ENCODE results near the gene MGAT4A. TPM values are rescaled to one million over a fixed set of nuclear protein-coding genes. Genes with fewer than 3 reads are reported as not detected.

The MGAT4A gene
- total RNA-seq, 3 donors from 2014 or later (not counting 1 experiment from before 2014, with no cell fraction given) = 91.6 to 114 (median 96.4) TPM

DNA sequence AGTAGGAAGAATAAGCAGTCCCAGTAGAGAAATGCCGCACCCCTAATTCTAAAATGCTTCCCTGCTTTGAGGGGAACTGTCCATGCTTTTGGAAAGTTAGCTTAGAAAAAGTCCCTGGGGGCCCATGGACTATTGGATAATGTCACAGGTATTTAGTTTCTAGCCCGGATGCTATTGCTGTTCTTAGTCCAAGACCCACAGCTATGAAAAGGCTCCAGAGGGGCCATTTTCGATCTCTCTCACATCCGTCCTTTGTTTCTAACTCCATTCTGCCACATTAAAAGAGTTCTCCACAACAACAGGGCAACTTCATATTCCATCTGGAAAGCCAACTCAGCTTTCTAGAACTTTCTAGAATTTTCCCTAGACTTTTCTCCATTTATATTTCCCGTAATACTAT, 47.2 kb downstream of the MGAT4A start:
- H3K9me3 Mint-ChIP-seq = no peaks in the 10 kb centered on the region
- H3K36me3 ChIP-seq (ENCODE audit: control insufficient read depth, insufficient read depth, low read length) = no peaks in the 10 kb centered on the region
- TF ChIP-seq, protein P1, sequence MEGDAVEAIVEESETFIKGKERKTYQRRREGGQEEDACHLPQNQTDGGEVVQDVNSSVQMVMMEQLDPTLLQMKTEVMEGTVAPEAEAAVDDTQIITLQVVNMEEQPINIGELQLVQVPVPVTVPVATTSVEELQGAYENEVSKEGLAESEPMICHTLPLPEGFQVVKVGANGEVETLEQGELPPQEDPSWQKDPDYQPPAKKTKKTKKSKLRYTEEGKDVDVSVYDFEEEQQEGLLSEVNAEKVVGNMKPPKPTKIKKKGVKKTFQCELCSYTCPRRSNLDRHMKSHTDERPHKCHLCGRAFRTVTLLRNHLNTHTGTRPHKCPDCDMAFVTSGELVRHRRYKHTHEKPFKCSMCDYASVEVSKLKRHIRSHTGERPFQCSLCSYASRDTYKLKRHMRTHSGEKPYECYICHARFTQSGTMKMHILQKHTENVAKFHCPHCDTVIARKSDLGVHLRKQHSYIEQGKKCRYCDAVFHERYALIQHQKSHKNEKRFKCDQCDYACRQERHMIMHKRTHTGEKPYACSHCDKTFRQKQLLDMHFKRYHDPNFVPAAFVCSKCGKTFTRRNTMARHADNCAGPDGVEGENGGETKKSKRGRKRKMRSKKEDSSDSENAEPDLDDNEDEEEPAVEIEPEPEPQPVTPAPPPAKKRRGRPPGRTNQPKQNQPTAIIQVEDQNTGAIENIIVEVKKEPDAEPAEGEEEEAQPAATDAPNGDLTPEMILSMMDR (IDR thresholded peaks at IDR 0.05) = no peak
- peak overlapping the region in 1 of 2 donors; percentile 18 for H3K27ac Mint-ChIP-seq
- H3K9me3 ChIP-seq (ENCODE audit: control insufficient read depth, insufficient read depth, low read length) = no peaks in the 10 kb centered on the region
- intact Hi-C loops (cut with micrococcal nuclease) = no loop called here
- DNase-seq = no peak
- no peak overlapping the region for H3K4me3 ChIP-seq (ENCODE audit: low read length)
- ATAC-seq = no peak
- no peak overlapping the region for H3K27ac ChIP-seq (ENCODE audit: low read length)
- H3K4me1 ChIP-seq (ENCODE audit: control insufficient read depth, insufficient read depth, low read length) = no peaks in the 10 kb centered on the region
- no peak overlapping the region for H3K4me3 Mint-ChIP-seq
- H3K36me3 Mint-ChIP-seq = no peaks in the 10 kb centered on the region
- 97% methylated on average over 4 of the region's 5 CpGs for WGBS (ENCODE audit: insufficient coverage)
- no peaks in the 10 kb centered on the region for H3K27me3 ChIP-seq (ENCODE audit: control insufficient read depth, insufficient read depth, low read length)
- no peaks in the 10 kb centered on the region for H3K27me3 Mint-ChIP-seq (ENCODE audit: low read depth in 2 of 2)
- H3K4me1 Mint-ChIP-seq = peaks cover 5 to 10% of the 10 kb centered on the region in 2 donors

DNA sequence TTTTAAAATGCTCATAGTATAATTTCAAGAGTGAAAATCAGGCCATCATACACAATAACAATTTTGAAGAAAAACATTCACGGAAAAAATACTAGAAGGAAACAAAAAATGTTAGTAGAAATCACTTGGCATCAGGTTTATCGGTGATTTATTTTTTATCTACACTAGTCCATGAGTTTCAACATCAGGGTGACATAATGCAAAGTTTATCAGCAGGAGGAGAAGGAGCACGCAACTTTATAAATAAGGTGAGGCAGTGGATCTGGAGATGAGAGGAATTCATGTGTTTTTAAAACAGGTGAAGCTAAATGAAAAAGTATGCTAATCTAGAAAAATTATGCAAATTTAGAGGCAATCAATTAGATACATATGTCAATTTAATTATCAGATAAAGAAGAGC, 54.2 kb downstream of the MGAT4A start:
- TF ChIP-seq, protein P1 (IDR thresholded peaks at IDR 0.05) = no peak
- no peaks in the 10 kb centered on the region for H3K27me3 ChIP-seq (ENCODE audit: control insufficient read depth, insufficient read depth, low read length)
- Mint-ChIP-seq H3K4me3 (no peak overlapping the region), H3K27me3 (ENCODE audit: low read depth in 2 of 2) (no peaks in the 10 kb centered on the region), H3K27ac (no peak overlapping the region), H3K36me3 (peaks cover 17% of the 10 kb centered on the region), H3K9me3 (no peaks in the 10 kb centered on the region), H3K4me1 (peaks cover under 1 to 15% of the 10 kb centered on the region in 2 donors)
- DNase-seq (no peak), ATAC-seq (no peak)
- intact Hi-C loops (cut with micrococcal nuclease) = no loop called here
- H3K36me3 ChIP-seq (ENCODE audit: control insufficient read depth, insufficient read depth, low read length) = peaks cover 26% of the 10 kb centered on the region
- H3K27ac ChIP-seq (ENCODE audit: low read length) = no peak overlapping the region
- peaks cover 2% of the 10 kb centered on the region for H3K9me3 ChIP-seq (ENCODE audit: control insufficient read depth, insufficient read depth, low read length)
- WGBS (ENCODE audit: insufficient coverage) = 80% methylated on average over 2 of the region's 3 CpGs
- no peaks in the 10 kb centered on the region for H3K4me1 ChIP-seq (ENCODE audit: control insufficient read depth, insufficient read depth, low read length)
- no peak overlapping the region for H3K4me3 ChIP-seq (ENCODE audit: low read length)

DNA sequence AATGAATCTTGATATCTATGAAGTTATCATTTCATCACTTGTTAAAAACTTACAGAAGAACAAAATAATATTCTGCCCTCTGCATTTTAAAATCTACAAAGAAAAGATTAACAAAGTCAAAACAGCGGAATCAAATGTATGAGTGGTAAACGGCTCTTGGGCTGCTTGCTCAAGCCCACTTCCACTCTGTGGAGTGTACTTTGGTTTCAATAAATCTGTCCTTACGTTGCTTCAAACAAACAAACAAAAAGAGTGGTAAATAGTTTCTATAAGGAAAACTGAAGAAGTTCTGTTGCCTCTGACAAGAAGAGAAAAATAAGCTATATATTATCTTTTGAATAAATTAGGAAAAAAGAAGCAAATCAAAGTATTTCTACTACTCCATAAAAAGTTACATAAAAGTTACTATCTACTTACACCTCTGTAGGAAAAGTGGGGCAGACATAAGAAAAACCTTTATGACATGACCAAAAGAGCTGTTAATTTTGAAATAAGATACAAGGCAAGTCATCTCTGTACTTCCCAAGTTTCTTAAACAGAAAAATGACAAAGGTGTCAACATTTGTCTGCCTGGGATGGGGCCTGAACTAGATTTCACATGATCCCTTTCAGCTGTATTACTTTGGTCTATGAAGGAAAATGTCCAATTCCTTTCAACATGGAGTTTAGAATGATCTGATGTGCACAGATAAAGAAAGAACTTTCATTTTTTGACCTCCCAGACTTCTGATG, 56.5 kb downstream of the MGAT4A start:
- Mint-ChIP-seq H3K4me1 (peaks cover 15 to 25% of the 10 kb centered on the region in 2 donors), H3K27ac (peak overlapping the region in 1 of 2 donors; percentile 37), H3K9me3 (no peaks in the 10 kb centered on the region), H3K36me3 (peaks cover 25% of the 10 kb centered on the region), H3K4me3 (no peak overlapping the region), H3K27me3 (ENCODE audit: low read depth in 2 of 2) (no peaks in the 10 kb centered on the region)
- peaks cover 2% of the 10 kb centered on the region for H3K9me3 ChIP-seq (ENCODE audit: control insufficient read depth, insufficient read depth, low read length)
- H3K36me3 ChIP-seq (ENCODE audit: control insufficient read depth, insufficient read depth, low read length) = peaks cover 36% of the 10 kb centered on the region
- no peak for DNase-seq
- H3K27me3 ChIP-seq (ENCODE audit: control insufficient read depth, insufficient read depth, low read length) = no peaks in the 10 kb centered on the region
- no peak overlapping the region for H3K27ac ChIP-seq (ENCODE audit: low read length)
- TF ChIP-seq, protein P1 (IDR thresholded peaks at IDR 0.05) = no peak
- no peak overlapping the region for H3K4me3 ChIP-seq (ENCODE audit: low read length)
- no peak for ATAC-seq
- intact Hi-C loops (cut with micrococcal nuclease) = no loop called here
- H3K4me1 ChIP-seq (ENCODE audit: control insufficient read depth, insufficient read depth, low read length) = no peaks in the 10 kb centered on the region
- 95% methylated on average over 2 of the region's 3 CpGs for WGBS (ENCODE audit: insufficient coverage)

DNA sequence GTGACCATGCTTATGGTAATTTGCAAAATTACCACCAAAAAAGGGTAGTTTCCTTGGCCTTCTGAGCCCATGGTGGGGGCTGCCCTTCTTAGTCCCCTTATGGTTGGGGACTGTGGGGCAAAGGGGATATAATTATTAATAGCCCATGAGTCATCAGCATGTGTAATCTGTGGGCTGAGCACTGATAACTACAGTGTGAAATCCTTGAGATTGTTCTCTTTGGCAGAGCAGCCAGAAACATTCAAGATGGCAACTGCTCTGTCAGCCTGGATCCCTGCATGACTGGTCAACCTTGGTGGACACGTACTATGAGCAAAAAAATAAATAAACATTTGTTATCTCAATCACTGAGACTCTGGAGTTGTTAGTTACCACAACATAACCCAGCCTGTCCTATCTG, 61.3 kb downstream of the MGAT4A start:
- Histone ChIP-seq H3K9me3 (ENCODE audit: control insufficient read depth, insufficient read depth, low read length) (peaks cover 2% of the 10 kb centered on the region), H3K4me1 (ENCODE audit: control insufficient read depth, insufficient read depth, low read length) (peaks cover 6% of the 10 kb centered on the region), H3K27ac (ENCODE audit: low read length) (no peak overlapping the region), H3K27me3 (ENCODE audit: control insufficient read depth, insufficient read depth, low read length) (no peaks in the 10 kb centered on the region), H3K4me3 (ENCODE audit: low read length) (no peak overlapping the region), H3K36me3 (ENCODE audit: control insufficient read depth, insufficient read depth, low read length) (peaks cover 25% of the 10 kb centered on the region)
- Mint-ChIP-seq H3K27me3 (ENCODE audit: low read depth in 2 of 2) (no peaks in the 10 kb centered on the region), H3K4me3 (no peak overlapping the region), H3K9me3 (peaks cover 0 to 9% of the 10 kb centered on the region in 2 donors), H3K4me1 (peaks cover 36 to 43% of the 10 kb centered on the region in 2 donors), H3K36me3 (peaks cover 35% of the 10 kb centered on the region), H3K27ac (no peak overlapping the region)
- TF ChIP-seq, protein P1 (IDR thresholded peaks at IDR 0.05) = no peak
- no peak for DNase-seq
- WGBS (ENCODE audit: insufficient coverage) = 80% methylated on average over 1 of the region's 1 CpG
- intact Hi-C loops (cut with micrococcal nuclease) = no loop called here
- no peak for ATAC-seq

Measured in natural killer cell (primary cell).